Endodermal cell (in vitro differentiated cells): ENCODE measurements around the gene RGS19. TPM values are rescaled to one million over a fixed set of nuclear protein-coding genes. Genes with fewer than 3 reads are reported as not detected.
"Not testable (repeated sequence)": the region's sequence is repeated elsewhere in the genome, so short reads cannot be mapped to it uniquely, and the experiment has no call there.

Source experiments
- DNase-seq: peaks from one replicate; pipeline ENCODE4 v3.0.0-alpha.2; 2017
- H3K27ac ChIP-seq: 2 replicates; pipeline ENCODE4 v1.5.1; 2013; ENCODE audit warnings: mild to moderate bottlenecking, low read depth, low read length, moderate library complexity
- H3K27me3 ChIP-seq: 2 replicates; pipeline ENCODE4 v1.6.1; 2013; ENCODE audit warnings: mild to moderate bottlenecking, low read length, moderate library complexity; ENCODE audit not compliant: insufficient read depth, control insufficient read depth, poor library complexity, severe bottlenecking
- H3K36me3 ChIP-seq: 2 replicates; pipeline ENCODE4 v1.7.0; 2013; ENCODE audit warnings: mild to moderate bottlenecking, low read length, moderate library complexity; ENCODE audit not compliant: control insufficient read depth, insufficient read depth
- H3K4me1 ChIP-seq: one replicate; pipeline ENCODE4 v1.7.0; 2013; ENCODE audit warnings: low read length; ENCODE audit not compliant: control insufficient read depth, insufficient read depth
- H3K4me3 ChIP-seq: 2 replicates; pipeline ENCODE4 v1.5.1; 2013; ENCODE audit warnings: mild to moderate bottlenecking, low read length, moderate library complexity
- H3K9ac ChIP-seq: 2 replicates; pipeline ENCODE4 v1.6.1; 2013; ENCODE audit warnings: mild to moderate bottlenecking, low read length, moderate library complexity; ENCODE audit not compliant: poor library complexity, severe bottlenecking; ENCODE audit errors: extremely low read depth
- H3K9me3 ChIP-seq: 2 replicates; pipeline ENCODE4 v1.6.1; 2013; ENCODE audit warnings: mild to moderate bottlenecking, low read length, moderate library complexity; ENCODE audit not compliant: control insufficient read depth
- H3K27ac Mint-ChIP-seq: 2 replicates; pipeline ENCODE4 v1.8.0; 2020; ENCODE audit warnings: mixed read lengths
- H3K27me3 Mint-ChIP-seq: 2 replicates; pipeline ENCODE4 v1.8.0; 2021; ENCODE audit warnings: mild to moderate bottlenecking, mixed read lengths; ENCODE audit not compliant: insufficient read depth
- H3K36me3 Mint-ChIP-seq: 2 replicates; pipeline ENCODE4 v1.8.0; 2020; ENCODE audit warnings: low read depth, mixed read lengths
- H3K4me1 Mint-ChIP-seq: 2 replicates; pipeline ENCODE4 v1.8.0; 2020; ENCODE audit warnings: mixed read lengths
- H3K4me3 Mint-ChIP-seq: 2 replicates; pipeline ENCODE4 v1.8.0; 2020; ENCODE audit warnings: mild to moderate bottlenecking, moderate library complexity, mixed read lengths
- H3K9me3 Mint-ChIP-seq: 2 replicates; pipeline ENCODE4 v1.8.0; 2020; ENCODE audit warnings: mild to moderate bottlenecking, mixed read lengths
- CTCF ChIP-seq: fragments of 200-600 bp; sonication (generic); conservative IDR thresholded peaks from 2 replicates; pipeline ENCODE4 v1.5.0; 2021; ENCODE audit warnings: antibody characterized with exemption, mild to moderate bottlenecking
- WGBS, 2 experiments: methylation state at CpG; one replicate each; pipeline versions ENCODE4 v1.1.5 to v1.1.7; 2013; ENCODE audit warnings: missing lambda C conversion rate in 2 of 2, mixed read lengths in 1 of 2; ENCODE audit not compliant: insufficient coverage in 1 of 2, insufficient read length in 1 of 2; 5-methylcytosine and 5-hydroxymethylcytosine counted together
- long read RNA-seq, 4 experiments: library from polyadenylated mRNA in 2 of 4; library from RNA in 1 of 4; library from capped mRNA in 1 of 4; stranded (forward) in 3 of 4; unstranded in 1 of 4; transcript quantifications; one replicate each; pipeline ENCODE4 v2.0.0, GENCODE V29; 2020 to 2021; ENCODE audit warnings: inconsistent platforms in 1 of 4
- polyA plus RNA-seq, 2 experiments: library from polyadenylated mRNA; stranded (reverse); fragments of 50-300 nt; gene quantifications; one replicate each; pipeline ENCODE4 v1.2.3, GENCODE V29; 2013
- total RNA-seq, 2 donors: library from RNA; stranded (reverse); fragmentation: NEBNext Ultra II Directional in 1 of 2; extraction: Animal tissue kit (Norgen Biotek cat#: 25700) in 1 of 2; gene quantifications; 2 replicates in 1 of 2; 3 replicates in 1 of 2; pipeline ENCODE4 v1.2.1, GENCODE V29; 2021

RGS19 gene
- total RNA-seq: 10 to 100 TPM; 14.6 to 15.8 TPM
- 10.7 TPM for polyA plus RNA-seq (2013, experiment 1 of 2)
- 10.8 TPM for polyA plus RNA-seq (2013, experiment 2 of 2)
- long read RNA-seq, experiment 1, transcript RGS19-202 (6 exons, 1,593 nt): major isoform, 5 of 16 reads
- long read RNA-seq, experiment 1, partial matches to known transcripts: 4 of 16 reads
- long read RNA-seq, experiment 1, other reads (novel, unspliced or antisense): 4 of 16 reads
- long read RNA-seq, experiment 2, transcript RGS19-202 (6 exons, 1,593 nt): major isoform, 17 of 30 reads
- long read RNA-seq, experiment 2, partial matches to known transcripts: 1 of 30 reads
- long read RNA-seq, experiment 2, other reads (novel, unspliced or antisense): 8 of 30 reads
- long read RNA-seq, experiment 3, transcript RGS19-201 (6 exons, 1,510 nt): major isoform, 27 of 62 reads
- long read RNA-seq, experiment 3, transcript RGS19-202 (6 exons, 1,593 nt): minor isoform, 13 of 62 reads
- long read RNA-seq, experiment 3, partial matches to known transcripts: 2 of 62 reads
- long read RNA-seq, experiment 3, other reads (novel, unspliced or antisense): 20 of 62 reads
- long read RNA-seq, experiment 4, transcript RGS19-201 (6 exons, 1,510 nt): major isoform, 6 of 12 reads
- long read RNA-seq, experiment 4, partial matches to known transcripts: 1 of 12 reads
- long read RNA-seq, experiment 4, other reads (novel, unspliced or antisense): 1 of 12 reads

- H3K27ac Mint-ChIP-seq: no peak within 1 kb of the TSS
- peaks cover 17% of the 10 kb centered on the region for H3K27me3 ChIP-seq
- peaks cover 25% of the 10 kb centered on the region for H3K27me3 Mint-ChIP-seq
- no peaks in the 10 kb centered on the region for H3K36me3 ChIP-seq
- 0 to 1% methylated on average over 13 to 70 of the region's 73 CpGs for WGBS, 2 experiments
- no peaks in the 10 kb centered on the region for H3K4me1 ChIP-seq
- no peak for TF ChIP-seq CTCF
- H3K9me3 ChIP-seq: no peaks in the 10 kb centered on the region
- H3K4me3 Mint-ChIP-seq: peak within 1 kb of the TSS; percentile 75
- peak within 1 kb of the TSS; percentile 84 for H3K4me3 ChIP-seq
- peak; percentile 88 for DNase-seq
- H3K36me3 Mint-ChIP-seq: no peaks in the 10 kb centered on the region
- no peaks in the 10 kb centered on the region for H3K9me3 Mint-ChIP-seq
- H3K9ac ChIP-seq: peak within 1 kb of the TSS; percentile 71
- H3K27ac ChIP-seq: no peak within 1 kb of the TSS
- H3K4me1 Mint-ChIP-seq: peaks cover 18% of the 10 kb centered on the region
These were observed at the start of gene RGS19 for GRCh38 chr20:64079273-64080012. Gene RGS19, minus strand, starts transcription at chr20:64079518. Its CDS starts 2,632 bp downstream, at chr20:64076886.

DNA sequence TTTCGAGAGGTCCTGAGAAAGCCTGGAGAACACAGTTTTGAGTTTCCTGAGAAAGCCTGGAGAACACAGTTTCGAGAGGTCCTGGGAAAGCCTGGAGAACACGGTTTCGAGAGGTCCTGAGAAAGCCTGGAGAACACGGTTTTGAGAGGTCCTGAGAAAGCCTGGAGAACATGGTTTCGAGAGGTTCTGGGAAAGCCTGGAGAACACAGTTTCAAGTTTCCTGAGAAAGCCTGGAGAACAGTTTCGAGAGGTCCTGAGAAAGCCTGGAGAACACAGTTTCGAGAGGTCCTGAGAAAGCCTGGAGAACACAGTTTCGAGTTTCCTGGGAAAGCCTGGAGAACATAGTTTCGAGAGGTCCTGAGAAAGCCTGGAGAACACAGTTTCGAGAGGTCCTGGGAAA lies 44.2 kb upstream of the RGS19 start:
- H3K27me3 Mint-ChIP-seq: peaks cover 32% of the 10 kb centered on the region
- peaks cover 41% of the 10 kb centered on the region for H3K27me3 ChIP-seq
- H3K27ac ChIP-seq, H3K9me3 ChIP-seq, DNase-seq, H3K4me3 ChIP-seq, H3K4me3 Mint-ChIP-seq, H3K9ac ChIP-seq, H3K36me3 Mint-ChIP-seq, H3K36me3 ChIP-seq, H3K27ac Mint-ChIP-seq, H3K9me3 Mint-ChIP-seq, H3K4me1 Mint-ChIP-seq, H3K4me1 ChIP-seq: not testable (repeated sequence)
- WGBS, 2 experiments: 89 to 90% methylated on average over 11 of the region's 11 CpGs

DNA sequence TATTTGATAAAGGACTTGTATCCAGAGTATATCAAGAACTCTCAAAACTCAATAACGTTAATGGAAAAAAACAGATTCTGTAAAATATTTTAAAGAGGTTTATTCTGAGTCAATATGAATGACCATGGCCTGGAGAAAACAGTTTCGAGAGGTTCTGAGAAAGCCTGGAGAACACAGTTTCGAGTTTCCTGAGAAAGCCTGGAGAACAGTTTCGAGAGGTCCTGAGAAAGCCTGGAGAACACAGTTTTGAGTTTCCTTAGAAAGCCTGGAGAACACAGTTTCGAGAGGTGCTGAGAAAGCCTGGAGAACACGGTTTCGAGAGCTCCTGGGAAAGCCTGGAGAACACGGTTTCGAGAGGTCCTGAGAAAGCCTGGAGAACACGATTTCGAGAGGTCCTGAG lies 43.6 kb upstream of the RGS19 start:
- H3K4me3 Mint-ChIP-seq, H3K4me1 ChIP-seq, H3K9me3 ChIP-seq, H3K4me1 Mint-ChIP-seq, H3K9me3 Mint-ChIP-seq, H3K9ac ChIP-seq, H3K36me3 ChIP-seq, H3K27ac Mint-ChIP-seq, H3K4me3 ChIP-seq, H3K27ac ChIP-seq, DNase-seq, H3K36me3 Mint-ChIP-seq: not testable (repeated sequence)
- peaks cover 36% of the 10 kb centered on the region for H3K27me3 ChIP-seq
- H3K27me3 Mint-ChIP-seq: peaks cover 30% of the 10 kb centered on the region
- WGBS, 2 experiments: 86 to 89% methylated on average over 10 to 11 of the region's 11 CpGs

- no peak overlapping the region for H3K27ac Mint-ChIP-seq
- no peaks in the 10 kb centered on the region for H3K4me1 Mint-ChIP-seq
- no peaks in the 10 kb centered on the region for H3K36me3 ChIP-seq
These were observed 42.3 kb upstream of the RGS19 start for GRCh38 chr20:64121586-64121985.

More at GRCh38 chr20:64121586-64121985, 42.3 kb upstream of the RGS19 start:
- Histone ChIP-seq H3K4me1 (no peaks in the 10 kb centered on the region), H3K27me3 (peaks cover 33% of the 10 kb centered on the region), H3K27ac (no peak overlapping the region), H3K9me3 (no peaks in the 10 kb centered on the region), H3K4me3 (no peak overlapping the region), H3K9ac (no peak overlapping the region)
- no peak overlapping the region for H3K4me3 Mint-ChIP-seq
- no peaks in the 10 kb centered on the region for H3K36me3 Mint-ChIP-seq
- no peak for TF ChIP-seq CTCF
- 93 to 95% methylated on average over 7 to 12 of the region's 12 CpGs for WGBS, 2 experiments
- no peaks in the 10 kb centered on the region for H3K9me3 Mint-ChIP-seq
- peaks cover 30% of the 10 kb centered on the region for H3K27me3 Mint-ChIP-seq
- DNase-seq: no peak
